ENCODE measurements around the gene OSTF1. TPM values are rescaled to one million over a fixed set of nuclear protein-coding genes. Genes with fewer than 3 reads are reported as not detected.

Gene OSTF1
- total RNA-seq, 1 donor from 2014 or later = 21.8 TPM

- TF ChIP-seq CTCF (IDR thresholded peaks at IDR 0.05) = no peak
- Mint-ChIP-seq H3K36me3 (ENCODE audit: unreplicated experiment) (no peaks in the 10 kb centered on the region), H3K4me3 (ENCODE audit: unreplicated experiment) (no peak overlapping the region), H3K27me3 (ENCODE audit: unreplicated experiment) (no peaks in the 10 kb centered on the region), H3K4me1 (ENCODE audit: unreplicated experiment) (peaks cover 17% of the 10 kb centered on the region), H3K9me3 (ENCODE audit: unreplicated experiment) (no peaks in the 10 kb centered on the region), H3K27ac (ENCODE audit: unreplicated experiment) (no peak overlapping the region)
- no peak for DNase-seq (ENCODE audit: extremely low spot score, unreplicated experiment)
Measured at GRCh38 chr9:75109210-75109839, 21.0 kb downstream of the OSTF1 start.

- TF ChIP-seq CTCF (IDR thresholded peaks at IDR 0.05) = no peak
- H3K27me3 Mint-ChIP-seq (ENCODE audit: unreplicated experiment) = no peaks in the 10 kb centered on the region
- no peaks in the 10 kb centered on the region for H3K36me3 Mint-ChIP-seq (ENCODE audit: unreplicated experiment)
- DNase-seq (ENCODE audit: extremely low spot score, unreplicated experiment) = no peak
- H3K27ac Mint-ChIP-seq (ENCODE audit: unreplicated experiment) = no peak overlapping the region
- no peak overlapping the region for H3K4me3 Mint-ChIP-seq (ENCODE audit: unreplicated experiment)
- no peaks in the 10 kb centered on the region for H3K9me3 Mint-ChIP-seq (ENCODE audit: unreplicated experiment)
- peaks cover 9% of the 10 kb centered on the region for H3K4me1 Mint-ChIP-seq (ENCODE audit: unreplicated experiment)
Measured at GRCh38 chr9:75111019-75111622, 22.8 kb downstream of the OSTF1 start.

- peaks cover 11% of the 10 kb centered on the region for H3K4me1 Mint-ChIP-seq (ENCODE audit: unreplicated experiment)
- DNase-seq (ENCODE audit: extremely low spot score, unreplicated experiment) = no peak
- peaks cover 1% of the 10 kb centered on the region for H3K36me3 Mint-ChIP-seq (ENCODE audit: unreplicated experiment)
- H3K4me3 Mint-ChIP-seq (ENCODE audit: unreplicated experiment) = no peak overlapping the region
- TF ChIP-seq CTCF (IDR thresholded peaks at IDR 0.05) = no peak
- no peaks in the 10 kb centered on the region for H3K27me3 Mint-ChIP-seq (ENCODE audit: unreplicated experiment)
- H3K9me3 Mint-ChIP-seq (ENCODE audit: unreplicated experiment) = no peaks in the 10 kb centered on the region
- no peak overlapping the region for H3K27ac Mint-ChIP-seq (ENCODE audit: unreplicated experiment)
Measured at GRCh38 chr9:75112789-75113188, 24.5 kb downstream of the OSTF1 start.

GRCh38 chr9:75116306-75116705, 28.0 kb downstream of the OSTF1 start:
- DNase-seq (ENCODE audit: extremely low spot score, unreplicated experiment) = no peak
- Mint-ChIP-seq H3K9me3 (ENCODE audit: unreplicated experiment) (no peaks in the 10 kb centered on the region), H3K27me3 (ENCODE audit: unreplicated experiment) (no peaks in the 10 kb centered on the region), H3K4me1 (ENCODE audit: unreplicated experiment) (peaks cover 8% of the 10 kb centered on the region), H3K36me3 (ENCODE audit: unreplicated experiment) (peaks cover 21% of the 10 kb centered on the region), H3K27ac (ENCODE audit: unreplicated experiment) (no peak overlapping the region), H3K4me3 (ENCODE audit: unreplicated experiment) (no peak overlapping the region)
- no peak for TF ChIP-seq CTCF (IDR thresholded peaks at IDR 0.05)

- Mint-ChIP-seq H3K27ac (ENCODE audit: unreplicated experiment) (no peak overlapping the region), H3K27me3 (ENCODE audit: unreplicated experiment) (no peaks in the 10 kb centered on the region), H3K4me3 (ENCODE audit: unreplicated experiment) (no peak overlapping the region), H3K4me1 (ENCODE audit: unreplicated experiment) (peaks cover 7% of the 10 kb centered on the region), H3K9me3 (ENCODE audit: unreplicated experiment) (no peaks in the 10 kb centered on the region), H3K36me3 (ENCODE audit: unreplicated experiment) (peaks cover 21% of the 10 kb centered on the region)
- no peak for TF ChIP-seq CTCF (IDR thresholded peaks at IDR 0.05)
- no peak for DNase-seq (ENCODE audit: extremely low spot score, unreplicated experiment)
Measured at GRCh38 chr9:75117564-75117963, 29.2 kb downstream of the OSTF1 start.

Measured in osteocyte (in vitro differentiated cells).